ENCODE results near the gene SLC25A18. TPM values are rescaled to one million over a fixed set of nuclear protein-coding genes. Genes with fewer than 3 reads are reported as not detected.
"Not testable (repeated sequence)": the region's sequence is repeated elsewhere in the genome, so short reads cannot be mapped to it uniquely, and the experiment has no call there.

SLC25A18 gene
- polyA plus RNA-seq, 3 donors = 1.2 to 1.7 (median 1.6) TPM

- DNase-seq (ENCODE audit: low read depth in 3 of 3, low spot score in 2 of 3) = no peak
Observed at GRCh38 chr22:17603668-17604067, 40.4 kb downstream of the SLC25A18 start.

- no peak for DNase-seq (ENCODE audit: low read depth in 3 of 3, low spot score in 2 of 3)
Observed at GRCh38 chr22:17606496-17606895, 43.2 kb downstream of the SLC25A18 start.

- no peak for DNase-seq (ENCODE audit: low read depth in 3 of 3, low spot score in 2 of 3)
Observed at GRCh38 chr22:17607891-17608521, 44.7 kb downstream of the SLC25A18 start.

GRCh38 chr22:17612057-17612456, 48.8 kb downstream of the SLC25A18 start:
- no peak for DNase-seq (ENCODE audit: low read depth in 3 of 3, low spot score in 2 of 3)

GRCh38 chr22:17613280-17613679, 50.0 kb downstream of the SLC25A18 start:
- DNase-seq (ENCODE audit: low read depth in 3 of 3, low spot score in 2 of 3) = no peak

GRCh38 chr22:17627961-17628405, 64.7 kb downstream of the SLC25A18 start:
- DNase-seq (ENCODE audit: low read depth in 3 of 3, low spot score in 2 of 3) = no peak

GRCh38 chr22:17628406-17629172, 65.3 kb downstream of the SLC25A18 start, which contains the start of gene ATP6V1E1:
Gene ATP6V1E1 (minus strand): TSS chr22:17628749. CDS start chr22:17628635, 114 bp downstream.
- DNase-seq (ENCODE audit: low read depth in 3 of 3, low spot score in 2 of 3) = peak; percentile 84 to 95 (median 88)

GRCh38 chr22:17629173-17629489, 65.8 kb downstream of the SLC25A18 start:
- DNase-seq (ENCODE audit: low read depth in 3 of 3, low spot score in 2 of 3) = no peak

- no peak for DNase-seq (ENCODE audit: low read depth in 3 of 3, low spot score in 2 of 3)
Observed at GRCh38 chr22:17629641-17630040, 66.3 kb downstream of the SLC25A18 start.

GRCh38 chr22:17631076-17631565, 67.8 kb downstream of the SLC25A18 start:
- no peak for DNase-seq (ENCODE audit: low read depth in 3 of 3, low spot score in 2 of 3)

- DNase-seq (ENCODE audit: low read depth in 3 of 3, low spot score in 2 of 3) = no peak
Observed at GRCh38 chr22:17633217-17633997, 70.1 kb downstream of the SLC25A18 start.

GRCh38 chr22:17633998-17634323, 70.7 kb downstream of the SLC25A18 start:
- no peak for DNase-seq (ENCODE audit: low read depth in 3 of 3, low spot score in 2 of 3)

- DNase-seq (ENCODE audit: low read depth in 3 of 3, low spot score in 2 of 3) = no peak
Observed at GRCh38 chr22:17634696-17635095, 71.4 kb downstream of the SLC25A18 start.

- DNase-seq (ENCODE audit: low read depth in 3 of 3, low spot score in 2 of 3) = not testable (repeated sequence)
Observed at GRCh38 chr22:17636850-17637249, 73.6 kb downstream of the SLC25A18 start.

GRCh38 chr22:17637490-17638181, 74.3 kb downstream of the SLC25A18 start:
- DNase-seq (ENCODE audit: low read depth in 3 of 3, low spot score in 2 of 3) = no peak

GRCh38 chr22:17638182-17638431, 74.8 kb downstream of the SLC25A18 start:
- DNase-seq (ENCODE audit: low read depth in 3 of 3, low spot score in 2 of 3) = peak in 1 of 3 donors; percentile 42

GRCh38 chr22:17638432-17639246, 75.3 kb downstream of the SLC25A18 start, which contains the start of gene BCL2L13:
Gene BCL2L13 (plus strand): TSS chr22:17638757. CDS start chr22:17655712, 16,955 bp downstream.
- DNase-seq (ENCODE audit: low read depth in 3 of 3, low spot score in 2 of 3) = peak; percentile 89

- DNase-seq (ENCODE audit: low read depth in 3 of 3, low spot score in 2 of 3) = peak in 2 of 3 donors; percentile 35 to 56
Observed at GRCh38 chr22:17639247-17639741, 76.0 kb downstream of the SLC25A18 start.
